Sigmoid colon (tissue), 4 donors: ENCODE measurements around the gene WDR91.

ENCODE experiments used
- EP300 ChIP-seq, 4 donors: sonication (generic); formaldehyde crosslinking; IDR thresholded peaks; one replicate each; pipeline ENCODE4 v1.6.1; 2017; ENCODE audit warnings: antibody characterized with exemption in 4 of 4
- POLR2A ChIP-seq, 2 donors: fragments of 450-650 bp; IDR thresholded peaks; one replicate each; pipeline ENCODE4 v1.6.1; 2016; ENCODE audit warnings: antibody characterized with exemption in 2 of 2, mild to moderate bottlenecking in 2 of 2, moderate library complexity in 2 of 2
- POLR2AphosphoS5 ChIP-seq, 4 donors: sonication (generic); formaldehyde crosslinking; IDR thresholded peaks; one replicate each; pipeline ENCODE4 v1.6.1; 2017; ENCODE audit warnings: antibody characterized with exemption in 4 of 4
- TF ChIP-seq, protein P1 (sequence below), 4 experiments: fragments of 450-650 bp in 3 of 4; fragments of 200-600 bp in 1 of 4; IDR thresholded peaks; one replicate each; pipeline ENCODE4 v1.5.1; 2016 to 2019; ENCODE audit warnings: antibody characterized with exemption in 4 of 4, mild to moderate bottlenecking in 3 of 4, moderate library complexity in 2 of 4

- TF ChIP-seq, protein P1, sequence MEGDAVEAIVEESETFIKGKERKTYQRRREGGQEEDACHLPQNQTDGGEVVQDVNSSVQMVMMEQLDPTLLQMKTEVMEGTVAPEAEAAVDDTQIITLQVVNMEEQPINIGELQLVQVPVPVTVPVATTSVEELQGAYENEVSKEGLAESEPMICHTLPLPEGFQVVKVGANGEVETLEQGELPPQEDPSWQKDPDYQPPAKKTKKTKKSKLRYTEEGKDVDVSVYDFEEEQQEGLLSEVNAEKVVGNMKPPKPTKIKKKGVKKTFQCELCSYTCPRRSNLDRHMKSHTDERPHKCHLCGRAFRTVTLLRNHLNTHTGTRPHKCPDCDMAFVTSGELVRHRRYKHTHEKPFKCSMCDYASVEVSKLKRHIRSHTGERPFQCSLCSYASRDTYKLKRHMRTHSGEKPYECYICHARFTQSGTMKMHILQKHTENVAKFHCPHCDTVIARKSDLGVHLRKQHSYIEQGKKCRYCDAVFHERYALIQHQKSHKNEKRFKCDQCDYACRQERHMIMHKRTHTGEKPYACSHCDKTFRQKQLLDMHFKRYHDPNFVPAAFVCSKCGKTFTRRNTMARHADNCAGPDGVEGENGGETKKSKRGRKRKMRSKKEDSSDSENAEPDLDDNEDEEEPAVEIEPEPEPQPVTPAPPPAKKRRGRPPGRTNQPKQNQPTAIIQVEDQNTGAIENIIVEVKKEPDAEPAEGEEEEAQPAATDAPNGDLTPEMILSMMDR (IDR thresholded peaks at IDR 0.05), result no peak
- TF ChIP-seq POLR2AphosphoS5 (IDR thresholded peaks at IDR 0.05) (no peak), POLR2A (IDR thresholded peaks at IDR 0.05) (no peak), EP300 (IDR thresholded peaks at IDR 0.05) (no peak)
Measured at GRCh38 chr7:135197906-135198655, 13.2 kb downstream of the WDR91 start.
